K562 treated with DMSO at 1 percent for 24 hours (cell line): Measurements from ENCODE around the gene ZNF664. TPM values are rescaled to one million over a fixed set of nuclear protein-coding genes. Genes with fewer than 3 reads are reported as not detected.

Experiments used
- total RNA-seq: library from RNA; unstranded; fragments of 300-600 nt; gene quantifications from 2 replicates; pipeline ENCODE4 v1.2.3, GENCODE V29; 2022; ENCODE audit warnings: low read depth; ENCODE audit not compliant: insufficient read depth

Gene ZNF664
- 45.6 and 50.0 TPM in 2 replicates for total RNA-seq

GRCh38 chr12:123972457-123973401 is at the start of gene ZNF664, which contains the start of gene CCDC92:
TSS of gene ZNF664 (plus strand) at chr12:123973215. CDS start at chr12:124012145, 38,930 bp downstream.
TSS of gene CCDC92 (minus strand) at chr12:123972831. CDS start at chr12:123944305, 28,526 bp downstream.

Other genes with a start within 250 kb of the ZNF664 start
- 0.58 and 0.65 TPM in 2 replicates for gene DNAH10, start 210.9 kb upstream of the ZNF664 start, total RNA-seq
- 30.2 and 31.1 TPM in 2 replicates for gene CCDC92, start 384 bp upstream of the ZNF664 start, total RNA-seq